Caki2 (cell line): ENCODE data around the gene ANKRD55. TPM values are rescaled to one million over a fixed set of nuclear protein-coding genes. Genes with fewer than 3 reads are reported as not detected.
A peak's percentile ranks its signal among the peaks of the same experiment; 100 is the strongest.

Source experiments
- DNase-seq: peaks from one replicate; pipeline ENCODE4 v3.0.0-alpha.2; 2015; ENCODE audit warnings: low read depth
- in situ Hi-C: cut with HindIII; loops from 2 replicates; pipeline ENCODE4 v1.10.0; 2016; ENCODE audit warnings: low sequenced_read_pairs, low pct_unique_long_range_greater_than_20kb, mixed read lengths
- total RNA-seq: library from RNA; depleted of rRNA; stranded (reverse); fragments of >200 nt; shearing (Covaris generic); gene quantifications from 2 replicates; pipeline ENCODE4 v1.2.3, GENCODE V29; 2014; ENCODE audit warnings: low replicate concordance

Gene ANKRD55
- total RNA-seq, 1 experiment from 2014 or later = not detected

DNA sequence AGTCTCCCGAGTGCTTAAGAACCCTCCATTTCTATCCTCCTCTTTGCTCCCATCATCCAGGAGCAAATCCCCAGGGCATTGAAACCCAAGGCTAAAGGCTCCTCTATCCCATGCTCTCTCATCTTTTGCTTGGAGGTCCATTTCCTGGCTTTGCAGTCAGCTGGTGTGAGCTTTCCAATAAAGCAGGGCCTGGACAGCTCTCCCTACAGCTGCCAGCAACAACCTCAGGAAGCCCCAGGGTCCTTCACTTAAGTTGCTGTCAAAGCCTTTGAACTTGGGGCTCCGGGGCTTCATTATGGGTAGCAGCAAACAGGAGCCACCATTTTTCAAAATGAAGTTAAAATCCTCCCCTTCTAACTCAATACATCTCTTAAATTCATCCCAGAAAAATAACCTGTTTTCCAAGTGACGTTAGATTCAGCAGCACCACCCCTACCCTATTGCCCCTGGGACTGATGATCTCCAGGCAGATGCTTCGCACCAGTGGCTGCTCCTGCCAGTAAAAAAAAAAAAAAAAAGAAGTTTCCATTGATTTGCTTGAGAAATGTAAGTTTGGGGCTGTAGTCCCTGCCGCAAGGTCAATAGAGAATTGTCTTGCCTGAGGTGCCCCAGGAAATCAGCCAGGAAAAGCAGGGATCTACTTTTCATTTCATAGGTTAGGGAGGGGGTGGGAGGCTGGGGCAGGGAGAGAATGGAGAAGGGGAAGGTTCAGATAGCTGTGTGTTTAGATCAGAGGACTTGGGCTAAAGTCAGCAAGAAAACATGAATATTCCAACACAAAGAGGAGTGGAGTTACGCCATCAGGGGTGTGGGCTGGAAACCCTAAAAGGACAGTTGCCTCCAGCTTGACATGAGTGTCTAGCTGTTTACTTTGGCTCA, 154.6 kb downstream of the ANKRD55 start:
- no peak for DNase-seq
- in situ Hi-C loops = no loop called here

GRCh38 chr5:56077796-56078233, 155.3 kb downstream of the ANKRD55 start:
- in situ Hi-C loops = no loop called here
- DNase-seq = no peak

- in situ Hi-C loops = no loop called here
Measured at GRCh38 chr5:56076486-56076885, 156.6 kb downstream of the ANKRD55 start.

DNA sequence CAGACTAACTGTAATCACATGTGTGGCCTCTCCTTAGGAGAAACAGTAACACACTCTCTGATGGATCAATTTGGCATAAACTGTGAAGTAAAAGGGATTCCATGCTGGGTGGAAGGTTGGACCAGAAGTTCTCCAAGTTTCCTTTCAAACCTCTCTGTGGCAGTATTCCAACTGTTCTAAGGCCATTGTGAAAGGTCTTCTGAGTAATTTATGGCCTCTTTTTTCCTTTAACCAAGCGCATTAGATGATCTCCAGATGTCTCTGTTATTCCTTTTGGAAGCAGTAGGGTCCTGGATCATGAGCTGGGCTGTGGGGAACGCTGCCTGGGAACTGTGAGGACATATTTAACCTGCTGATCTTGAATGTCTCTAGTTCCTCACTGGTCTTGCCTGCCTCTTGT, 157.8 kb downstream of the ANKRD55 start:
- in situ Hi-C loops = no loop called here

More at GRCh38 chr5:56076486-56076885, 156.6 kb downstream of the ANKRD55 start:
- no peak for DNase-seq

GRCh38 chr5:56072863-56073766, 160.0 kb downstream of the ANKRD55 start:
- in situ Hi-C loops = no loop called here
- DNase-seq = no peak

More for the DNA sequence above, 157.8 kb downstream of the ANKRD55 start:
- no peak for DNase-seq

DNA sequence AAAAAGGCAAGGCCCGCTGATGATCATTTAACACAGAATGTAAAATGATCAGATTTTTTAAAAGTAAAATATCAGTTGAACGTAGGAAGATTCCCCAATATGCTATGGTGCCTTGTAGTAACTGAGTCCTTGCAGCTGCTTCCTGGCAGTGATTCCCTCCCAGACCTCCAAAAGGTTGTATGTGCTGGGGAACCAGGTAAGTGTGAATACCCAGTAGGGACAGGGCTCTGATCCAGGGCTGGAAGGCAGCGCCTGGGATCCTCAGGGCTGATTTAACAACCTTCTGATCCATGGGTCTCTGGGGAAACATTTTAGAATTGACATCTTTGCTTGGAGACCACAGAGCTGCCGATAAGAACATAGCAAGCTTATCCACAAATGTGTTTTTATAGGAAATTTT, 161.7 kb downstream of the ANKRD55 start:
- no peak for DNase-seq
- in situ Hi-C loops = no loop called here

DNA sequence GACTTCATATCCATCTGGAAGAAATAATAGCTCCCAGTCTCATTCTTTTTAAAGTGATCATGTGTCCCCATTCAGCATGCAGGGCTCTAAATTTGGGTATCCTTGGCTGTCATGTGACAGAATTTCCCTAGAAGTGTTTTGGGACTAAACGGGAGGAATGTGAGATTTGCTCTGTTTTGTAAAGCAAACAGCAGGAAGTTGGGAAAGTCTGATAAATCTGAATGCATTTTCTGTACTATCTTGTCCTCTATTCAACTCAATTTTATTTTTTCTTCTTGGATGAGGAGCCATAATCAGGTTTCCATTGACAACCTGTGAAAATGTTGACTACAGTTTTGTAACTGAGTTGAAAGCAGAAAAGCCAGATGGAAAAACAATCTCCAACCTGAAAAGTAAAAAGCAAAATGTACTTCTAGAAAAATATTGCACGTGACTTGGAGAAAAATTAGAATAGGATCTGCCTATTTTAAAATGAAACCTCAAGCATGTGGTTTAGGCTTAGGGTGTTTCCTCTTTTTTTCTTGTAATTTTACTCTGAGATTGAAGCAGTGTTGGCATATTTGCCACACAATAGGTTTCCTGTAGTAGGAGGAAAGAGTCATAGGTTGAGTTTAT, 162.2 kb downstream of the ANKRD55 start:
- no peak for DNase-seq
- in situ Hi-C loops = no loop called here

DNA sequence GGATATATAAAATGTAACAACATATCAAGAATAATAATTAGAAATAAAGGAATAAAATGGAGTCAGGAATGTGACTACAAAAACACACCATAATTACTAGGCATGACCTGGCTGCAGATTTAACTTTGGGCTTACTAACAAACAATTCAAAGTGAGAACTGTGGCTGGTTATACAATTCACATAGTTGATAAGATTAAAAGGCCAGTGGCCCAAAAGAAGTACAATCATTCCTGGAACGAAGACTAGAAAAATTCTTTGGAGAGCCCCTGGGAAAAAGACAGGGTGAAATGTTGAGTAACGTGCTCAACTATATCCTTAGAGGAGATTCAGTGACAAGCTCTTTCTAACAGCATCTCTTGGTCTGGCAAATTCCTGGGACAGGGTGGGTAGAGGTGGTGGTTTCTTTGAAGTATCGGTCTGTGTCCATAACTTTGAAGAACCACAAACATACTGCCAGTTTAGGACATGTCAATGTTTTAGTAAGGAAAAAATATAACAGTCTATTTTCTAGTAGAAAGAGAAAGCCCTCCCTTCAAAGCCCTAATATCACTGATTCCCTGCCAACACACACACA, 163.4 kb downstream of the ANKRD55 start:
- in situ Hi-C loops = no loop called here
- DNase-seq = no peak

GRCh38 chr5:56066931-56067450, 166.1 kb downstream of the ANKRD55 start:
- in situ Hi-C loops = no loop called here
- no peak for DNase-seq

DNA sequence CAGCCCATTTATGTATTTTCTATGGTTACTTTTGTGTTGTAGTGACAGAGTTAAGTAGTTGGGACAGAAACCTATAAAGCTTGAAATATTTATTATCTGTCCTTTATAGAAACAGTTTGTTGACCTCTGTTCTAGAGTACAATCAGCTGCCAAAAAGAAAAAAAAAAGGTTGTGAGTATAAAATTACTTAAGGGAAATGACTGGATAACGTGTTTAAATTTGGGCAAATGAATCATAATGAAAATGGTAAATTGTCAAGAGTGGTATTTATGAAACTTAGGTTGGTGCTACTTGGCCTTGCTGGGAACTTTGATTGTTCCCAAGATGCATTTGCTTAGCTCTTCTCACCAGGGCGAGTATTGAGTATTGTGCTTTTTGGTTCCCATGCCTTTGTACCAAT, 168.1 kb downstream of the ANKRD55 start:
- no peak for DNase-seq
- in situ Hi-C loops = no loop called here

DNA sequence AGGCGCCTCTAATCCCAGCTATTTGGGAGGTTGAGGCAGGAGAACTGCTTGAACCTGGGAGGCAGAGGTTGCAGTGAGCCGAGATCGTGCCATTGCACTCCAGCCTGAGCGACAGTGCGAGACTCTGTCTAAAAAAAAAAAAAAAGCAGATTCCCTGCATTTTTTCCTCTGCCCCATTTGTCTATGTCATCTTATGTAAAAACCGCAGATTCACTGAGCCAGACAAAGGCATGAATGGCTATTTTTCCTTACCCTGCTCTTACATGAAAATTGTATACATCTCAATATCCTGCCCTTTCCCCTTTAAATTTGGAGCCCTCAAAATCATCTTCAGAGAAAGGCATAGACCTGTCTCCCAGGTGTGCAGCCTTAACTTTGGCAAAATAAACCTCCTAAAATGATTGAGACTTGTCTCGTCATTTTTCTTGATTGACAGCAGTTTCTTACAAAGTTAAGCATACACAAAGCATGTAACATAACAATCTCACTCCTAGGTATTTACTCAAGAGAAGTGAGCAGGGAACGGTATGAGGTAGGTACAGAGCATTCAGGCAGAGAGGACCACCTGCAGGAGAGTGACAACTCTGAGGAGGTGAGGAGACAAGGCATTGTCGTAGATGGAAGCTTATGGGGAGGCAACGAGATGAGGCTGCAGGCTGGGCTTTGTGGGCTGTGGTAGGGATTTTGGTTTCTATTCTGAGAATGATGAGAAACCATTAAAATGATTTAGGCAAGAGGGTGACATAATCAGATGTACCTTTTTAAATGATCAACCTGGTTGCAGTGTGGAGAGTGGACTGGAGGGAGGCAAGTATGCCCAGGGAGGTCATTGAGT, 172.6 kb downstream of the ANKRD55 start:
- in situ Hi-C loops = no loop called here
- DNase-seq = peak; percentile 79

DNA sequence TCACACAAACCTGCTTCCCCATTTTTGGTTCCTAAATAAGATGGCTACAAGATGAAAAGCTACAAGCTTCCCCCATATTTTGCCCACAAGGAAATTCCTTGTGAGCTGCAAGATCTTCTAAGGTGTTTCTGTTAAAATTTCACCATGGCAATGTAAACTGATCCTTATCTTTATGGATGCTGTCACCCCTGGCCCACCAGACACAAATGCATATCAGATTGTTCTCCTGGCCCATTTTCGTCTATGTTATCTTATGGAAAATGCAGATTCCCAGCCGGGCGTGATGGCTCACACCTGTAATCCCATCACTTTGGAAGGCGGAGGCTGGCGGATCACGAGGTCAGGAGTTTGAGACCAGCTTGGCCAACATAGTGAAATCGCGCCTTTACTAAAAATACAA, 173.3 kb downstream of the ANKRD55 start:
- DNase-seq = peak; percentile 54
- in situ Hi-C loops = no loop called here

DNA sequence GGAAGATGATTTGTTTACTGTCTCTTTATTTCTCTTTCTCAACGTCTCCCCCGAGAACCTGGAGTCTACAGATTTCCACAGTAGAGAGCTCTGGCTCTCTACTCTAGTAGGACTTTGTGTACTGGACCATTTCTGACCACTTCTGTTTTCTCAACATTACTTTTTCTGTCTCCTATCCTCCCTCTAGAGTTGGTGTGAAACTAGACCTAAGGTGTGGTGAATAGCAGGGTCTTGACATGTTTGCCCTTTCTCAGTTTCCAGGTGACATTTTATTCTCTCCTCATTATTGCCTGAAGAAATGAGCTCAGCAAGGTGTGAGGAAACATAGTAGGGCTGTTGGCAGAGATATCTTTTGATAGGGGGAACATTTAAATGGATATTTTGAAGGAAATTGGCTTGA, 176.3 kb downstream of the ANKRD55 start:
- in situ Hi-C loops = no loop called here
- DNase-seq = no peak

DNA sequence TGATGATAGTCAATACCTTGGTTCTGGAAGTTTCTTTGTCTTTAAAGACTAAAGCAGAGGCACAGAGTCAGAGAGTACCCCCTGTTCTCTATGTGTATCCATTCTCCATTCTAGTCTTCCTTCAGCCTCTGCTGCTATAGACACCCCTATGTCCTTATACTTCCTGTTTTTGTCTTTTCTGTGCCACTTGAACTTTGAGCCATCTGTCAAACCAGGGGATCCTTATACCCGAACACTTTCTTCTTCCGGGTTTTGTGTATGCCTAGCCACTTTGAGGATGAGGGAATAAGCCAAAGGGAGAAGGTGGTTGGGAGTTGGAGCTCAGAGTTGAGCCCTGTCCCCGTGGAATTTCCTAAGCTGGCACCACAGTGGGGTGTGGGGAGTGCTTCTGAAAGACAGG, 177.3 kb downstream of the ANKRD55 start:
- in situ Hi-C loops = no loop called here
- no peak for DNase-seq

GRCh38 chr5:56055287-56055686, 177.8 kb downstream of the ANKRD55 start:
- in situ Hi-C loops = no loop called here
- no peak for DNase-seq

- in situ Hi-C loops = no loop called here
- DNase-seq = no peak
Measured at GRCh38 chr5:56054666-56055065, 178.5 kb downstream of the ANKRD55 start.

DNA sequence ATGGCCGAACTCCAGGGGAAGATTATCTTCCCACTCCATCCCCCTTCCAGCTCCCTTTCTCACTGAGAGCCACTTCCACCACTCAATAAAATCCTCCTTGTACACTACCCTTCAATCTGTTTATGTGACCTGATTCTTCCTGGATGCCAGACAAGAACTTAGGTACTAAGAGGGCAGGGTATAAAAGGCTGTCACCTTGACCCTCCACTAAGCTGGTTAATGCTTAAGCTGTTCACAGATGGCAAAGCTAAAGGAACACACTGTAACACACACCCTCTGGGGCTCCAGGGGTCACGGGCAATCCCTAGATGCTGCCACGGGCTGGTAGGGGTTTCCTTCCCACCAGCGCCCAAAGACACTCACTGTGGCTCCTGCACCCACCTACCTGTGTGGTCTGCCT, 179.8 kb downstream of the ANKRD55 start:
- in situ Hi-C loops = no loop called here

More for the DNA sequence above, 179.8 kb downstream of the ANKRD55 start:
- no peak for DNase-seq
